Prostate gland (tissue), 2 donors: ENCODE data around the gene RNU7-1.

Source experiments
- POLR2A ChIP-seq: fragments of 450-650 bp; IDR thresholded peaks from one replicate; pipeline ENCODE4 v1.6.1; 2016; ENCODE audit warnings: antibody characterized with exemption, mild to moderate bottlenecking
- POLR2AphosphoS5 ChIP-seq: sonication (generic); formaldehyde crosslinking; IDR thresholded peaks from one replicate; pipeline ENCODE4 v1.6.1; 2017; ENCODE audit warnings: antibody characterized with exemption
- TF ChIP-seq, protein P1 (sequence below), 4 experiments: fragments of 200-600 bp in 2 of 4; fragments of 450-650 bp in 2 of 4; sonication (generic) in 2 of 4; IDR thresholded peaks; 1 replicate in 3 of 4; 2 replicates in 1 of 4; pipeline ENCODE4 v1.5.1; 2016 to 2019; ENCODE audit warnings: antibody characterized with exemption in 4 of 4, mild to moderate bottlenecking in 2 of 4, moderate library complexity in 2 of 4

DNA sequence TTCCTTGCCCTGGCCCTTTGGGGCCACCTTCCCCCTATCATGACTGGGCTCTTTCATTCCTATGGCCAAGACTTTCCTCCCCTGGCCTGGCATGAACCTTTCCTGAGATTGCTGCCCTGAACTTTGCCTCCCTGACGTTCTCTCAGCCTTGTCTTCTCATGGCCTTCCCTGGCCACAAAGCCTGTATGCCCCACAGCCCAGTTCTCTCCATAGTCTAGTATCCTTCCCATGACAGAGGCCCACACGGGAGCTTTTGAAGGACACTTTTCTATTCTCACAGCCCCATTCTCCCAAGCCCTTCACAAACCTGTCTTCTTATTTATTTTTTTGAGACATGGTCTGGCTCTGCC is 4.5 kb upstream of the RNU7-1 start:
- TF ChIP-seq POLR2AphosphoS5 (no peak), POLR2A (no peak)
- TF ChIP-seq, protein P1, sequence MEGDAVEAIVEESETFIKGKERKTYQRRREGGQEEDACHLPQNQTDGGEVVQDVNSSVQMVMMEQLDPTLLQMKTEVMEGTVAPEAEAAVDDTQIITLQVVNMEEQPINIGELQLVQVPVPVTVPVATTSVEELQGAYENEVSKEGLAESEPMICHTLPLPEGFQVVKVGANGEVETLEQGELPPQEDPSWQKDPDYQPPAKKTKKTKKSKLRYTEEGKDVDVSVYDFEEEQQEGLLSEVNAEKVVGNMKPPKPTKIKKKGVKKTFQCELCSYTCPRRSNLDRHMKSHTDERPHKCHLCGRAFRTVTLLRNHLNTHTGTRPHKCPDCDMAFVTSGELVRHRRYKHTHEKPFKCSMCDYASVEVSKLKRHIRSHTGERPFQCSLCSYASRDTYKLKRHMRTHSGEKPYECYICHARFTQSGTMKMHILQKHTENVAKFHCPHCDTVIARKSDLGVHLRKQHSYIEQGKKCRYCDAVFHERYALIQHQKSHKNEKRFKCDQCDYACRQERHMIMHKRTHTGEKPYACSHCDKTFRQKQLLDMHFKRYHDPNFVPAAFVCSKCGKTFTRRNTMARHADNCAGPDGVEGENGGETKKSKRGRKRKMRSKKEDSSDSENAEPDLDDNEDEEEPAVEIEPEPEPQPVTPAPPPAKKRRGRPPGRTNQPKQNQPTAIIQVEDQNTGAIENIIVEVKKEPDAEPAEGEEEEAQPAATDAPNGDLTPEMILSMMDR (IDR thresholded peaks at IDR 0.05) = no peak
